KMS-11 (cell line): Measurements from ENCODE around the gene ACER3.

Experiments
- H2AFZ ChIP-seq: fragments of 200-600 bp; sonication (generic); 2 replicates; pipeline ENCODE4 v1.6.1; 2016; ENCODE audit warnings: antibody characterized with exemption, mixed run types, low read depth
- H3K27ac ChIP-seq: fragments of 200-600 bp; sonication (generic); 2 replicates; pipeline ENCODE4 v1.6.1; 2016; ENCODE audit warnings: mild to moderate bottlenecking, mixed run types
- H3K27me3 ChIP-seq: fragments of 200-600 bp; sonication (generic); 2 replicates; pipeline ENCODE4 v1.6.1; 2017; ENCODE audit warnings: mild to moderate bottlenecking, low read depth, mixed run types, moderate library complexity; ENCODE audit not compliant: insufficient read depth
- H3K36me3 ChIP-seq: fragments of 200-600 bp; sonication (generic); 2 replicates; pipeline ENCODE4 v1.6.1; 2017; ENCODE audit warnings: mild to moderate bottlenecking, mixed run types; ENCODE audit not compliant: insufficient read depth
- H3K4me1 ChIP-seq: fragments of 200-600 bp; sonication (generic); 2 replicates; pipeline ENCODE4 v1.6.1; 2016; ENCODE audit warnings: mild to moderate bottlenecking, low read depth, mixed run types; ENCODE audit not compliant: poor library complexity, severe bottlenecking
- H3K4me2 ChIP-seq: fragments of 200-600 bp; sonication (generic); 2 replicates; pipeline ENCODE4 v1.7.0; 2016; ENCODE audit warnings: mild to moderate bottlenecking, mixed run types
- H3K4me3 ChIP-seq: fragments of 200-600 bp; sonication (generic); IDR thresholded peaks from 2 replicates; pipeline ENCODE4 v1.6.1; 2017; ENCODE audit warnings: low read depth, low read length, mixed read lengths; ENCODE audit not compliant: insufficient read depth
- H3K79me2 ChIP-seq: fragments of 200-600 bp; sonication (generic); 2 replicates; pipeline ENCODE4 v1.6.1; 2016; ENCODE audit warnings: low read depth, mixed run types; ENCODE audit not compliant: insufficient read depth
- H3K9ac ChIP-seq: fragments of 200-600 bp; sonication (generic); 2 replicates; pipeline ENCODE4 v1.6.1; 2016; ENCODE audit warnings: mild to moderate bottlenecking, mixed run types
- H4K20me1 ChIP-seq: fragments of 200-600 bp; sonication (generic); 2 replicates; pipeline ENCODE4 v1.6.1; 2016; ENCODE audit warnings: mild to moderate bottlenecking, mixed run types; ENCODE audit not compliant: insufficient read depth
- TF ChIP-seq, protein P1 (sequence below): fragments of 200-600 bp; sonication (generic); conservative IDR thresholded peaks from 2 replicates; pipeline ENCODE4 v1.6.1; 2017; ENCODE audit warnings: low read depth, mild to moderate bottlenecking, antibody characterized with exemption, low read length, moderate library complexity, mixed read lengths

The ACER3 gene

DNA sequence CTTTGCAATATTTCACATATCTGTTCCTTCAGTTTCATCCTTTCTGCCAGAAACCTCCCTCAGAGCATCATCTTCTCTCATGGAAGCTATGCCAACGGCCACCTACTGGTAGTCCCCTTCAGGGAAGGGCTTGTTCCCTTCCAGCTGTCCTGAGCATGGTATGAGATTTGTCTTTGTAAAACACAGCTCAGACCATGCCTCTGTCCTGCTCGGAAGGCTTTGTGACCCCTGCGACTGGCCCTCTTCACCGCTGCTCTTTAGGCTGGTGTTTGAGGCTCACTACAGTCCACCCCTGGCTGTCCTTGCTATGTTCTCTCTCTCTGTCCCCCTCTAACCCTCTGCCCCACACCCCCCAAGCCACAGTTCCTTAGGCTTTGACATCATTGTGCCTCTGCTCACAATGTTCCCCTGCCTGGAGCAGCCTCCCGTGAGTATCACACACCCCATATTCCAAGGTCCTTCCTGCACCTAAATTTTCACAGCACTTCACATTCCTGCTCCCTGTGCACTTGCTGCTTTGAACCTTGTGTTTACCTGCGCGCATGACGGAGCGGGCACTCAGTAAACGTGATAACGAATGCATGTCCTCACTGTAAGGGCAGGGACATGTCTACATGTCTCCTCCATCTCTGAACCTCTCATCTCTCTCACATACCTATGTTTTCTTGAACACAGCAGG, 24.0 kb upstream of the ACER3 start:
- H3K4me1 ChIP-seq, result no peaks in the 10 kb centered on the region
- no peaks in the 10 kb centered on the region for H3K36me3 ChIP-seq
- no peak overlapping the region for H3K4me3 ChIP-seq
- H3K27ac ChIP-seq, result no peak overlapping the region
- no peaks in the 10 kb centered on the region for H3K79me2 ChIP-seq
- H4K20me1 ChIP-seq, result no peaks in the 10 kb centered on the region
- TF ChIP-seq, protein P1, sequence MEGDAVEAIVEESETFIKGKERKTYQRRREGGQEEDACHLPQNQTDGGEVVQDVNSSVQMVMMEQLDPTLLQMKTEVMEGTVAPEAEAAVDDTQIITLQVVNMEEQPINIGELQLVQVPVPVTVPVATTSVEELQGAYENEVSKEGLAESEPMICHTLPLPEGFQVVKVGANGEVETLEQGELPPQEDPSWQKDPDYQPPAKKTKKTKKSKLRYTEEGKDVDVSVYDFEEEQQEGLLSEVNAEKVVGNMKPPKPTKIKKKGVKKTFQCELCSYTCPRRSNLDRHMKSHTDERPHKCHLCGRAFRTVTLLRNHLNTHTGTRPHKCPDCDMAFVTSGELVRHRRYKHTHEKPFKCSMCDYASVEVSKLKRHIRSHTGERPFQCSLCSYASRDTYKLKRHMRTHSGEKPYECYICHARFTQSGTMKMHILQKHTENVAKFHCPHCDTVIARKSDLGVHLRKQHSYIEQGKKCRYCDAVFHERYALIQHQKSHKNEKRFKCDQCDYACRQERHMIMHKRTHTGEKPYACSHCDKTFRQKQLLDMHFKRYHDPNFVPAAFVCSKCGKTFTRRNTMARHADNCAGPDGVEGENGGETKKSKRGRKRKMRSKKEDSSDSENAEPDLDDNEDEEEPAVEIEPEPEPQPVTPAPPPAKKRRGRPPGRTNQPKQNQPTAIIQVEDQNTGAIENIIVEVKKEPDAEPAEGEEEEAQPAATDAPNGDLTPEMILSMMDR, result no peak
- H2AFZ ChIP-seq, result no peak overlapping the region
- H3K4me2 ChIP-seq, result no peak overlapping the region
- H3K27me3 ChIP-seq, result no peaks in the 10 kb centered on the region
- no peak overlapping the region for H3K9ac ChIP-seq

DNA sequence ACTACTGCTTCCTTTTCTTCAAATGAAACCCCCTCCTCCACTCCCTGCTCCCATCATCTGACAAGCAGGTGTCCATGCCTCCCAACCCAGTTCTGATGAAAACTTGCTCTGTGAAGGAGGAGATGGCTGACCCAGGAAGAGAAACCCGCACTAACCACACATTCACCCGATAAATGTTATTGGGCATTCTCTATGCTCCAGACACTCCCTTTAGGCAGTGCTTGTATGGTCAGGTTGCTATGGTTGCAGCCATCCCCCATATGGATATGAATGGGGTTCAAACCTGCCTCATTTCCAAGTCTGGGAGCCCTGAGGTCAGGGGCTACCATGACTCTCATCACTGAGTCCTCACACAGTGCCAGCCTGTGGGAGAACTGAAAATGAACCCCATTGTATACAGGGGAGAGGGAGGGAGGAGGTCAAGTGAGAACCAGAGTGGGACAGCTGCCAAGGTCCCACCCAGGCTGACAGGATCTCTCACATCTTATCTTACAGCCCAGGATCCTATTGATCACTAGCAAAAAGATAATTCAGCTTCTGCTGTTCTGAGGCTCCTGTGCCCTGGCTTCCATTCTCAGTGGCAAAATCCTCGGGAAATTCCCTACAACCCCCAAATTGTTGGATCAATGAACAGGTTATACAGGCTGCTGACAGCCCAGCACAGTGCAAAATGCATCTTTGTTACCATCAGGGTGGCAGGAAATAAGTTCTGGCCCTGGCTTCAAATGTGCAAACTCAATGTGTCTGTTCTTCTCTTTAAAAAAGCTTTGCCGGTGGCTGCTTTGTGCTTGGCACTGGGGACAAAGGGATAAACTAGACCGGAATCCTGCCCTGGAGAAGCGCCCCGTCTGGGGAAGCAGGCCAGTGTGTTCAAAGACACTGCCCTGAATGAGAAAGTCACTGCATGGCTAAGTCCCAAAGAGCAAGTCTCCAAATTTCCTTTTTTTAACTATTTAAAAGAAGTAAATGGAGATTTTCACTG, 22.7 kb upstream of the ACER3 start:
- H3K9ac ChIP-seq, result no peak overlapping the region
- TF ChIP-seq, protein P1, result no peak
- no peaks in the 10 kb centered on the region for H3K27me3 ChIP-seq
- H3K27ac ChIP-seq, result no peak overlapping the region
- no peak overlapping the region for H3K4me3 ChIP-seq
- H3K4me1 ChIP-seq, result no peaks in the 10 kb centered on the region
- H4K20me1 ChIP-seq, result no peaks in the 10 kb centered on the region
- H3K79me2 ChIP-seq, result no peaks in the 10 kb centered on the region
- H2AFZ ChIP-seq, result no peak overlapping the region
- no peaks in the 10 kb centered on the region for H3K36me3 ChIP-seq
- no peak overlapping the region for H3K4me2 ChIP-seq

DNA sequence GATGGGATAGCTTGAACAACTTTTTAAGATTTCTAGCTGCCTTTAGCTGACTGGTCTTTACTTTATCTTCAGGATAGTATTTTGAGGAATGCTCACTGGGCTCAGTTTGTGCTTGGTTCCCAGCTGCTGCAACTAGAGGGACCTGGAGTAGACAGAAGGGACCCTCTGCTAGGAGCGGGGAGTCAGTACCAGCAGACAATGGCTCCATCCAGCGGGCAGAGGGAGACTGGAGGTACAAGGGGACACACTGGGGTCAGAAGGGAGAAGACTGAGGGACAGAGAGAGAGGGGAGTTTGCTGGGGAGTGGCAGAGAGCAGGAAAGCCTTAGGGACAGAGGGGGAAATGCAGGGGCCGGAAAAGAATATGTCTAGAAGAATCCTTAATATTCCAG, 22.0 kb upstream of the ACER3 start:
- TF ChIP-seq, protein P1, result no peak
- H3K4me3 ChIP-seq, result no peak overlapping the region
- no peak overlapping the region for H3K9ac ChIP-seq
- no peaks in the 10 kb centered on the region for H3K4me1 ChIP-seq
- H3K27ac ChIP-seq, result no peak overlapping the region
- no peaks in the 10 kb centered on the region for H3K79me2 ChIP-seq
- no peak overlapping the region for H3K4me2 ChIP-seq
- no peak overlapping the region for H2AFZ ChIP-seq
- no peaks in the 10 kb centered on the region for H4K20me1 ChIP-seq
- H3K27me3 ChIP-seq, result no peaks in the 10 kb centered on the region
- no peaks in the 10 kb centered on the region for H3K36me3 ChIP-seq

DNA sequence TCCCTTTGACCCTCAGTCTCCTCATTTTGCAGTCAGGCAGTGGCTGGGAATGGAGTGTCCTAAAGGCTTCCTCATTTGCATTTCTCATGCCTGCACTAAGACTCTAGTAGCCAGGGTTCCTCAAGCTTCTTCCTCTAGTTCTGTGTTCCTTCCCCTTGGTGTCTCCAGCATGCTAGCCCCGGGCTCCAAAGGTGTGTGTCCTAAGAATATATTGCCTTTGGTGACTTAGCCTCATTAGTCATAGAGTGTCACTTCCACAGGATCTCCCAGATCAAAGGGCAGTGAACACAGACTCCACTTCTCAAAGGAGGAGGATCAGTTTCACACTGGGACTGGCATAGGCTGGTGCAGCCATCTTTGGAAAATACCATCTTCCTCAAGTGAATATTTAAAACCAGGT, 21.4 kb upstream of the ACER3 start:
- H3K79me2 ChIP-seq, result no peaks in the 10 kb centered on the region
- no peak overlapping the region for H2AFZ ChIP-seq
- no peaks in the 10 kb centered on the region for H4K20me1 ChIP-seq
- H3K36me3 ChIP-seq, result no peaks in the 10 kb centered on the region
- H3K27ac ChIP-seq, result no peak overlapping the region
- H3K4me1 ChIP-seq, result no peaks in the 10 kb centered on the region
- no peak overlapping the region for H3K4me2 ChIP-seq
- H3K4me3 ChIP-seq, result no peak overlapping the region
- TF ChIP-seq, protein P1, result no peak
- no peak overlapping the region for H3K9ac ChIP-seq
- no peaks in the 10 kb centered on the region for H3K27me3 ChIP-seq
